Astrocyte (in vitro differentiated cells and primary cell): ENCODE data around the gene DGKB. TPM values are rescaled to one million over a fixed set of nuclear protein-coding genes. Genes with fewer than 3 reads are reported as not detected.

Experiments
- DNase-seq: peaks from one replicate; pipeline ENCODE4 v3.0.0-alpha.2; 2010; ENCODE audit warnings: low read depth
- FAIRE-seq: peaks from 2 replicates; lab custom pipeline; 2011; peaks lifted over from hg19 to GRCh38; lab: Jason Lieb, UNC
- H2AFZ ChIP-seq: 2 replicates; pipeline ENCODE4 v1.6.0; 2012; ENCODE audit warnings: low read depth, low read length, inconsistent platforms
- H3K27ac ChIP-seq: 2 replicates; pipeline ENCODE4 v1.5.1; 2011; ENCODE audit warnings: low read depth, low read length, inconsistent platforms
- H3K27me3 ChIP-seq: 2 replicates; pipeline ENCODE4 v1.6.0; 2011; ENCODE audit warnings: low read length, inconsistent platforms; ENCODE audit not compliant: insufficient read depth
- H3K36me3 ChIP-seq: 2 replicates; pipeline ENCODE4 v1.5.1; 2011; ENCODE audit warnings: low read length, inconsistent platforms; ENCODE audit not compliant: insufficient read depth
- H3K4me1 ChIP-seq: 2 replicates; pipeline ENCODE4 v1.5.1; 2011; ENCODE audit warnings: low read length, inconsistent platforms; ENCODE audit not compliant: insufficient read depth
- H3K4me2 ChIP-seq: 2 replicates; pipeline ENCODE4 v1.6.0; 2012; ENCODE audit warnings: low read length, inconsistent platforms
- H3K4me3 ChIP-seq: 2 replicates; pipeline ENCODE4 v1.5.1; 2011; ENCODE audit warnings: low read depth, mild to moderate bottlenecking, low read length, inconsistent platforms; ENCODE audit not compliant: insufficient read depth
- H3K79me2 ChIP-seq: 2 replicates; pipeline ENCODE4 v1.6.0; 2012; ENCODE audit warnings: mild to moderate bottlenecking, low read length, inconsistent platforms; ENCODE audit not compliant: insufficient read depth
- H3K9ac ChIP-seq: 2 replicates; pipeline ENCODE4 v1.6.0; 2012; ENCODE audit warnings: mild to moderate bottlenecking, low read length, inconsistent platforms
- H3K9me3 ChIP-seq: 2 replicates; pipeline ENCODE4 v1.5.1; 2012; ENCODE audit warnings: low read depth, mild to moderate bottlenecking, low read length, inconsistent platforms; ENCODE audit not compliant: insufficient read depth
- H4K20me1 ChIP-seq: 2 replicates; pipeline ENCODE4 v1.6.0; 2012; ENCODE audit warnings: low read length, inconsistent platforms; ENCODE audit not compliant: insufficient read depth
- H3K27ac Mint-ChIP-seq: one replicate; pipeline ENCODE4 v1.8.0; 2021; ENCODE audit warnings: mild to moderate bottlenecking, mixed read lengths; ENCODE audit not compliant: unreplicated experiment
- H3K27me3 Mint-ChIP-seq: one replicate; pipeline ENCODE4 v1.8.0; 2021; ENCODE audit warnings: low read depth, mixed read lengths; ENCODE audit not compliant: unreplicated experiment
- H3K36me3 Mint-ChIP-seq: one replicate; pipeline ENCODE4 v1.8.0; 2021; ENCODE audit warnings: low read depth, mixed read lengths; ENCODE audit not compliant: unreplicated experiment
- H3K4me1 Mint-ChIP-seq: one replicate; pipeline ENCODE4 v1.8.0; 2021; ENCODE audit warnings: low read depth, mixed read lengths; ENCODE audit not compliant: unreplicated experiment
- H3K4me3 Mint-ChIP-seq: one replicate; pipeline ENCODE4 v1.8.0; 2021; ENCODE audit warnings: mild to moderate bottlenecking, moderate library complexity, mixed read lengths; ENCODE audit not compliant: unreplicated experiment
- H3K9me3 Mint-ChIP-seq: one replicate; pipeline ENCODE4 v1.8.0; 2021; ENCODE audit warnings: mild to moderate bottlenecking, mixed read lengths; ENCODE audit not compliant: unreplicated experiment
- CTCF ChIP-seq: IDR thresholded peaks from 2 replicates; pipeline ENCODE4 v1.5.1; 2011; ENCODE audit warnings: low read depth, mild to moderate bottlenecking, inconsistent platforms, low read length, moderate library complexity; ENCODE audit not compliant: insufficient read depth
- EZH2 ChIP-seq: IDR thresholded peaks from 2 replicates; pipeline ENCODE4 v1.6.1; 2012; ENCODE audit warnings: mild to moderate bottlenecking, low read length, inconsistent platforms; ENCODE audit not compliant: insufficient read depth
- total RNA-seq: library from RNA; stranded (reverse); gene quantifications from 2 replicates; pipeline ENCODE4 v1.2.1, GENCODE V29; 2021

Gene DGKB
- total RNA-seq, 1 donor from 2014 or later, result 0.39 TPM

- H3K9me3 Mint-ChIP-seq, result no peaks in the 10 kb centered on the region
- H3K36me3 Mint-ChIP-seq, result no peaks in the 10 kb centered on the region
- no peaks in the 10 kb centered on the region for H3K4me1 Mint-ChIP-seq
- H3K9ac ChIP-seq, result no peak overlapping the region
- no peak for FAIRE-seq
- H3K27me3 Mint-ChIP-seq, result no peaks in the 10 kb centered on the region
- no peak for DNase-seq
- no peak overlapping the region for H3K4me3 ChIP-seq
- H2AFZ ChIP-seq, result no peak overlapping the region
- H4K20me1 ChIP-seq, result no peaks in the 10 kb centered on the region
- H3K27ac ChIP-seq, result no peak overlapping the region
- H3K4me3 Mint-ChIP-seq, result no peak overlapping the region
- H3K4me2 ChIP-seq, result no peak overlapping the region
- H3K27ac Mint-ChIP-seq, result no peak overlapping the region
- no peaks in the 10 kb centered on the region for H3K9me3 ChIP-seq
- no peaks in the 10 kb centered on the region for H3K27me3 ChIP-seq
- H3K79me2 ChIP-seq, result no peaks in the 10 kb centered on the region
- TF ChIP-seq CTCF (no peak), EZH2 (no peak)
- H3K36me3 ChIP-seq, result no peaks in the 10 kb centered on the region
- H3K4me1 ChIP-seq, result no peaks in the 10 kb centered on the region
These were observed 43.3 kb downstream of the DGKB start for GRCh38 chr7:14859267-14859666.

GRCh38 chr7:14858866-14859265 is 43.7 kb downstream of the DGKB start:
- H3K9ac ChIP-seq, result no peak overlapping the region
- H3K36me3 ChIP-seq, result no peaks in the 10 kb centered on the region
- no peak for FAIRE-seq
- no peaks in the 10 kb centered on the region for H3K4me1 Mint-ChIP-seq
- no peaks in the 10 kb centered on the region for H3K79me2 ChIP-seq
- no peaks in the 10 kb centered on the region for H4K20me1 ChIP-seq
- no peak overlapping the region for H3K4me3 Mint-ChIP-seq
- H3K4me3 ChIP-seq, result no peak overlapping the region
- H3K27me3 Mint-ChIP-seq, result no peaks in the 10 kb centered on the region
- DNase-seq, result no peak
- H3K9me3 Mint-ChIP-seq, result no peaks in the 10 kb centered on the region
- no peak overlapping the region for H3K27ac ChIP-seq
- no peaks in the 10 kb centered on the region for H3K36me3 Mint-ChIP-seq
- H3K4me2 ChIP-seq, result no peak overlapping the region
- H3K27me3 ChIP-seq, result no peaks in the 10 kb centered on the region
- no peak overlapping the region for H3K27ac Mint-ChIP-seq
- H3K4me1 ChIP-seq, result no peaks in the 10 kb centered on the region
- no peak for TF ChIP-seq EZH2
- no peak for TF ChIP-seq CTCF
- H3K9me3 ChIP-seq, result no peaks in the 10 kb centered on the region
- H2AFZ ChIP-seq, result no peak overlapping the region

DNA sequence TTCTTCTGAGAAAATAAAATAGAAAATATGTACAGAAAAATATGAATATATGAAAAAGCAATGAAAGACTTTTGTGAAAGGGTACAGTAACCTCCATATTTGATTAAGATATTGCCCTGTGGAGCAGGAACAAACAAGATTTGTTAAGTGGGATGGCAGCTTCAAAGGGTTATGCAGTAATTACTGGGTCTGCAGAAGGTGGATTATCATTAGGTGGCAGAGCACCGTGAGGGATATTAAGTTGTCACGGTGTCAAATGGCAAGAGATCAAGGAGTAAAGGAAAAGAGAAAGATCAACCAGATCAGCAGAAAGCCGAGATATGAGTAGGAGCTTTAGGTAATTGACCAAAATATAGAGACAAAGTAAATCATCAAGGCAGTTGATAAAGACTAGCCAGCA is 44.1 kb downstream of the DGKB start:
- Mint-ChIP-seq H3K27me3 (no peaks in the 10 kb centered on the region), H3K4me3 (no peak overlapping the region), H3K4me1 (no peaks in the 10 kb centered on the region), H3K9me3 (no peaks in the 10 kb centered on the region), H3K27ac (no peak overlapping the region), H3K36me3 (no peaks in the 10 kb centered on the region)
- Histone ChIP-seq H3K36me3 (no peaks in the 10 kb centered on the region), H3K4me2 (no peak overlapping the region), H2AFZ (no peak overlapping the region), H3K9ac (no peak overlapping the region), H3K27me3 (no peaks in the 10 kb centered on the region), H4K20me1 (no peaks in the 10 kb centered on the region), H3K9me3 (no peaks in the 10 kb centered on the region), H3K4me3 (no peak overlapping the region), H3K4me1 (no peaks in the 10 kb centered on the region), H3K79me2 (no peaks in the 10 kb centered on the region), H3K27ac (no peak overlapping the region)
- DNase-seq, result no peak
- TF ChIP-seq EZH2 (no peak), CTCF (no peak)
- FAIRE-seq, result no peak
